Inflammatory macrophage treated with lipopolysaccharide for 1 hour (primary cell): ENCODE data around the gene ATP1B3.
"Not testable (repeated sequence)": the region's sequence is repeated elsewhere in the genome, so short reads cannot be mapped to it uniquely, and the experiment has no call there.

ENCODE experiments used
- DNase-seq, 2 donors: peaks; one replicate each; pipeline ENCODE4 v3.0.0-alpha.2; 2020 to 2022

Gene ATP1B3

GRCh38 chr3:141949972-141950371 lies 73.5 kb downstream of the ATP1B3 start:
- no peak for DNase-seq

- no peak for DNase-seq
Measured at GRCh38 chr3:141950572-141951493, 74.4 kb downstream of the ATP1B3 start.

GRCh38 chr3:141952611-141953010 lies 76.2 kb downstream of the ATP1B3 start:
- no peak for DNase-seq

- DNase-seq = no peak
Measured at GRCh38 chr3:141955175-141955574, 78.7 kb downstream of the ATP1B3 start.

GRCh38 chr3:141959589-141960554 lies 83.4 kb downstream of the ATP1B3 start:
- no peak for DNase-seq

- no peak for DNase-seq
Measured at GRCh38 chr3:141960731-141961130, 84.3 kb downstream of the ATP1B3 start.

GRCh38 chr3:141963301-141963700 lies 86.9 kb downstream of the ATP1B3 start:
- no peak for DNase-seq

GRCh38 chr3:141965471-141965870 lies 89.0 kb downstream of the ATP1B3 start:
- DNase-seq = no peak

- no peak for DNase-seq
Measured at GRCh38 chr3:141969711-141970110, 93.3 kb downstream of the ATP1B3 start.

- no peak for DNase-seq
Measured at GRCh38 chr3:141971571-141971970, 95.1 kb downstream of the ATP1B3 start.

- no peak for DNase-seq
Measured at GRCh38 chr3:141972399-141972798, 96.0 kb downstream of the ATP1B3 start.

GRCh38 chr3:141974777-141975176 lies 98.3 kb downstream of the ATP1B3 start:
- not testable (repeated sequence) for DNase-seq
